BLaER1 (cell line): ENCODE measurements around the gene FBXO42.
"Not testable (repeated sequence)": the region's sequence is repeated elsewhere in the genome, so short reads cannot be mapped to it uniquely, and the experiment has no call there.

Experiments used
- H3K27ac ChIP-seq: shearing (Covaris generic); formaldehyde crosslinking; 2 replicates; pipeline ENCODE4 v1.8.1; 2022
- H3K27me3 ChIP-seq: shearing (Covaris generic); formaldehyde crosslinking; 2 replicates; pipeline ENCODE4 v1.8.1; 2022
- H3K36me3 ChIP-seq: shearing (Covaris generic); formaldehyde crosslinking; 2 replicates; pipeline ENCODE4 v1.8.1; 2022
- H3K4me1 ChIP-seq: shearing (Covaris generic); formaldehyde crosslinking; 2 replicates; pipeline ENCODE4 v1.8.1; 2022
- H3K4me2 ChIP-seq: shearing (Covaris generic); formaldehyde crosslinking; 2 replicates; pipeline ENCODE4 v1.8.1; 2022
- H3K4me3 ChIP-seq: shearing (Covaris generic); formaldehyde crosslinking; 2 replicates; pipeline ENCODE4 v1.8.1; 2022
- H3K9ac ChIP-seq: shearing (Covaris generic); formaldehyde crosslinking; 2 replicates; pipeline ENCODE4 v1.8.1; 2022
- H3K9me3 ChIP-seq: shearing (Covaris generic); formaldehyde crosslinking; 2 replicates; pipeline ENCODE4 v1.8.1; 2022
- H4K20me1 ChIP-seq: shearing (Covaris generic); formaldehyde crosslinking; 2 replicates; pipeline ENCODE4 v1.8.1; 2022
- Cebpa-rat ChIP-seq: shearing (Covaris generic); IDR thresholded peaks from 2 replicates; pipeline ENCODE4 v1.8.1; 2022

FBXO42 gene

DNA sequence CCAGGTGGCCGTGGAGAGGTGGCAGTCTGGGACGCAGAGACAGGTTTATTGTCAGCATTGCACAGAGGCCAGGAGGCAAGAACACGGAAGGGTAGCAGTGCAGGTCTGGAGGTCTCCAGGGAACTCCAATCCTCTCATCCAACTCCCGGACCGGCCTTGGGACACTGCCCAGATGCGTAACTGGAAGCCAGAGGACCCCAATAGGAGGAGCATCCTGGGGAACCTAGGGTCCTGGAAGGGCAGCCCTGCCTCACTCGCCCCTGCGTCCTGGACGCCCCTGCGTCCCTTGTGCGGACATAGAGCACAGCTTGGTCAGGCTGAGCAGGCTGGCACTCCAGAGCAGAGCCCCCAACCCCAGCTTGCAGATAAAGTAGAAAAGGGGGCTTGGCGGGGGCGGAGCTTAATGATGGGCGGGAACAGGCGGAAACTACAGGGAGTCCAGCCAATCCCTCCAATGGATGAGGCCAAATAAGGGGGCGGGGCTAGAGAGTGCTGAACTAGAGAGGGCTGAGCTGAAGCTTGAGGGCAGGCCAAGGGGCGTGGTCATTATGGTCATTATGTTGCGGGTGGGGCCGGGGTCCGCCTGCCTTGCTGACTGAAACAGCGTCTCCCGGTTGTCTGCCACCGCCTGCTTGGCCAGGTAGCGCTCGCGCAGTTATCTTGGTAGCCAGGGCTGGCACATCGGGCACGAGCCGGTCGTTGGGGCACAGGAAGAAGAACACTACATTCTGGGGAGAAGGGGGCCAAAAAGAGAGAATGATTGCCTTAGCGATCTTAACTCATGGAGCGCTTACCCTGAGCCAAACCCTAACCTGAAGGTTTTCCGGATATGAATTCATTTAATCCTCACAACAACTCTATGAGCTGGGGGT, 136.2 kb downstream of the FBXO42 start:
- Histone ChIP-seq H3K36me3 (no peaks in the 10 kb centered on the region), H3K9ac (no peak overlapping the region), H3K27ac (no peak overlapping the region), H3K4me1 (peaks cover 34% of the 10 kb centered on the region), H3K4me3 (peak overlapping the region; percentile 62; the same call in 1 of the 2 replicates), H3K4me2 (peak overlapping the region; percentile 86), H3K9me3 (no peaks in the 10 kb centered on the region), H4K20me1 (no peaks in the 10 kb centered on the region), H3K27me3 (0 out of 2 replicates have a peak, but pooled peaks cover 5% of the 10 kb centered on the region)
- no peak for TF ChIP-seq Cebpa-rat

DNA sequence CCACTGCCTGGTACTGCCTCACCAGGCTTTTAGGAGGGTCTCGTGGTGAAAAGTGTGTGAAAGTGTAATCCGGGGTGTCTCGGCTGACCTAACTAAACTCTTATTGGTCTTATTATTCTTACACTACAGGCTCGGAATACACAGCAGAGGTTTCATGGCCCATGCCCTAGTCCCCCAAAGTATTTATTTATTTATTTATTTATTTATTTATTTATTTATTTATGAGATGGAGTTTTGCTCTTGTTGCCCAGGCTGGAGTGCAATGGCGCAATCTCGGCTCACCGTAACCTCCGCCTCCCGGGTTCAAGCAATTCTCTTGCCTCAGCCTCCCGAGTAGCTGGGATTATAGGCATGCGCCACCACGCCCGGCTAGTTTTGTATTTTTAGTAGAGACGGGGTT, 137.0 kb downstream of the FBXO42 start:
- not testable (repeated sequence) for H4K20me1 ChIP-seq, H3K9ac ChIP-seq, H3K27ac ChIP-seq, H3K9me3 ChIP-seq, H3K27me3 ChIP-seq, H3K36me3 ChIP-seq, H3K4me3 ChIP-seq, H3K4me2 ChIP-seq
- peaks cover 32% of the 10 kb centered on the region for H3K4me1 ChIP-seq

DNA sequence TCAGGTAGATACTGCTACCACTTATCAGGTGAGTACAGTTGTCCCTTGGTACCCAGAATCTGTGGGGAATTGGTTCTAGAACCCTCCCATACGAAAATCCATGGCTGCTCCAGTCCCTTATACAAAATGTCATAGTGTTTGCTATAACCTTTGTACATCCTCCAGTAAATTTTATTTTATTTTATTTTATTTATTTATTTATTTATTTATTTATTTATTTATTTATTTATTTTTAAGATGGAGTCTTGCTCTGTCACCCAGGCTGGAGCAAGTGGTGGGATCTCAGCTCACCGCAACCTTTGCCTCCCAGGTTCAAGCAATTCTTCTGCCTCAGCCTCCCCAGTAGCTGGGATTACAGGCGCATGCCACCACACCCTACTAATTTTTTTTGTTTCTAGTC, 138.7 kb downstream of the FBXO42 start:
- not testable (repeated sequence) for H3K9me3 ChIP-seq, H3K27ac ChIP-seq, H3K9ac ChIP-seq, H3K4me3 ChIP-seq, H3K36me3 ChIP-seq, H3K27me3 ChIP-seq, H3K4me2 ChIP-seq, H4K20me1 ChIP-seq
- H3K4me1 ChIP-seq: peaks cover 35% of the 10 kb centered on the region

DNA sequence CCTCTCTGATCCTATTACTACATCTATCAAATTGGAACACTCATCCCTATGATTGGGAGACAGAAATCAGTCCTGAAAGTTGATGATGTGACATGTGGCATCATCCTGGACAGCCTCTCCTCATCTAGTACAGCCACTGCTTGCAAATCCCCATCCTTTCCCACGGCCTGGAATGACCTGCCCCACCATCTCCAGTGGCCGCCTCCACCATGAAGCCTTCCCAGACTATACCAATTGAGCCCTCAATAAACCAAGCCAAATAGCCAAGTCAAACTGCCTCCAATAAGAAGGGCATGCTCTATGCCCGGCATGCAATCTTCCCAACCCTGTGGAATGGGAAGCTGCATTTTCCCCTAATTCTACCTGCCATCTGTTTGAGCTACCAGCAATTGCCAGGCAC, 139.3 kb downstream of the FBXO42 start:
- Histone ChIP-seq H3K9me3 (no peaks in the 10 kb centered on the region), H3K4me2 (no peak overlapping the region), H4K20me1 (no peaks in the 10 kb centered on the region), H3K27ac (no peak overlapping the region), H3K27me3 (0 out of 2 replicates have a peak, but pooled peaks cover 5% of the 10 kb centered on the region), H3K4me1 (peaks cover 41% of the 10 kb centered on the region), H3K9ac (no peak overlapping the region), H3K36me3 (no peaks in the 10 kb centered on the region), H3K4me3 (no peak overlapping the region)
- no peak for TF ChIP-seq Cebpa-rat

DNA sequence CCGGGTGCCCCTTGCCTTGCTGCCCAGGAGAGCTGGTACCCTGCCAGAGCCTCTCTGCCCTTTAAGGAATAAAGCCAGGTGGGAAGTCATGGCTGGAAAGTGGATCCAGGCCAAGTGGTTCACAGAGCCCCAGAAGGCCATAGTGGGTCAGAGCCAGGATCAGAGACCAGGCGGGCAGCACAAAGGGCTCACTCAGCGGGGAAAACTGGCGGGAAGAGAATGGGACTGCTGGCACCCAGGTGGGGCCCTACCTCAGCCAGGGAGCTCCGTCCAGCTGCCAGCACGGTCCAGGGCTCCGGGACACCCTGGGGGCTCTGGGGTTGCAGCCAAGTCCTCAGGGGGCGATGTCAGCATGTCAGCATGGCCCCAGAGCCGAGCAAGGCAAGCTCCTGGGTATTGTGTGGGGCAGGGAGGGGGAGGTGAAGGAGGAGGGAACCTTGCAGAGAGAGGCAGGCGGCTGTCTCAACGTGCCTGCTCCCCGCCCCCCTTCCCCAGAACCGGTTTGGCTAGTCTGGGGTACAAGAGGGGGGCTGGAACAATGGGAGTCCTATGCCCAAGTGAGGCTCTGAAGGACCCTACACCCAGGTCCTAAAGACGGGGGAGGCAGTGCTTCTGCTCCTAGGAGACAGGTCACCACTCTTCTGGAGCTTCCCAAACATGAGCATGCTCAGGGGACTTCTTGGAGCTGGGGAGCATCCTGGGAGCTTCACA, 139.9 kb downstream of the FBXO42 start, which contains the start of gene ARHGEF19:
Gene ARHGEF19 (minus strand): TSS at position 402 of the 711 bp plus-strand sequence. CDS start 3,598 bp downstream, outside the sequence.
- TF ChIP-seq Cebpa-rat: no peak
- no peaks in the 10 kb centered on the region for H4K20me1 ChIP-seq
- H3K9me3 ChIP-seq: no peaks in the 10 kb centered on the region
- H3K4me3 ChIP-seq: no peak within 1 kb of the TSS
- 0 out of 2 replicates have a peak, but pooled peaks cover 5% of the 10 kb centered on the region for H3K27me3 ChIP-seq
- no peaks in the 10 kb centered on the region for H3K36me3 ChIP-seq
- H3K4me1 ChIP-seq: peaks cover 42% of the 10 kb centered on the region
- H3K27ac ChIP-seq: no peak within 1 kb of the TSS
- H3K4me2 ChIP-seq: peak within 1 kb of the TSS; percentile 34
- no peak within 1 kb of the TSS for H3K9ac ChIP-seq

DNA sequence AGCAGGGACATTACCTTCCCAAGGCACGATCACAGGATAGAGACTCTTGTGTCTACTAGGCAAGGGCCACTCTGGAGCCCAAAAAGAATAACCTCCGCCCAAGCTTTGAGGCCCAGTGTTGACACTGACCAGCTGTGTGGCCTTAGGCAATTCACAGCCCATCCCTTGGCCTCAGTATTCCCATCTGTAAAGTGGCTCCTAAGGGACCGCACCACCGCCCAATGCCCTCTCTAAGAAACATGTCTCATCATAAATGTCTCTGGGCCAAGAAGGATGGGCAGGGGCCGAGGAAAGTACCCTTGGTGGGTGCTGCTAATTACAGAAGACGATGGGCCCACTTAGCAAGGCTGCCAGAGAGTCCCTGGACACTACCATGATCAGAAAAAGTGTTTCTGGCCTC, 140.5 kb downstream of the FBXO42 start:
- TF ChIP-seq Cebpa-rat: no peak
- Histone ChIP-seq H3K9me3 (no peaks in the 10 kb centered on the region), H3K27me3 (0 out of 2 replicates have a peak, but pooled peaks cover 5% of the 10 kb centered on the region), H3K4me2 (no peak overlapping the region; the same call in 1 of the 2 replicates), H4K20me1 (no peaks in the 10 kb centered on the region), H3K4me1 (peaks cover 43% of the 10 kb centered on the region), H3K27ac (no peak overlapping the region), H3K36me3 (no peaks in the 10 kb centered on the region), H3K9ac (no peak overlapping the region), H3K4me3 (no peak overlapping the region)

DNA sequence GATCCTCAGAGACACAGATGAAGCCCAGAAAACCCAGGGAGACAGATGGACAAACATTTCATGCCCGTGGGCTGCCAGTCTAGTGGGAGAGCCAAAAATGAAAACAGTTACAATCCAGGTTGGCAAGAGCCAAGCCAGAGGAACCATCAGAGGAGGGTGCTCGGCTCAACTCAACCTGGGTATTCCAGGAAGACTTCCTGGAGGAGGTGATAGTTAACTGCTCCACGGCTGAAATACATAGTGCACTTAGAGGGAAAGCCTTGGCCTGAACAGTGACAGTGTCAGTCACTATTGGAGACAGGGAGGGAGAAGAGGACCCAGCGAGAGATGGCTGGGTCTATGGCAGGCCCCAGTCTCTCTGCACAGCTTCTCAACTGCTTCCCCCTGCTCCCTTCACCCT, 141.7 kb downstream of the FBXO42 start:
- Histone ChIP-seq H3K9ac (peak overlapping the region; percentile 1; the same call in 1 of the 2 replicates), H3K4me2 (no peak overlapping the region), H3K4me3 (no peak overlapping the region), H3K4me1 (peaks cover 39% of the 10 kb centered on the region), H3K27me3 (0 out of 2 replicates have a peak, but pooled peaks cover under 1% of the 10 kb centered on the region), H4K20me1 (no peaks in the 10 kb centered on the region), H3K36me3 (no peaks in the 10 kb centered on the region), H3K9me3 (no peaks in the 10 kb centered on the region), H3K27ac (no peak overlapping the region)
- no peak for TF ChIP-seq Cebpa-rat

DNA sequence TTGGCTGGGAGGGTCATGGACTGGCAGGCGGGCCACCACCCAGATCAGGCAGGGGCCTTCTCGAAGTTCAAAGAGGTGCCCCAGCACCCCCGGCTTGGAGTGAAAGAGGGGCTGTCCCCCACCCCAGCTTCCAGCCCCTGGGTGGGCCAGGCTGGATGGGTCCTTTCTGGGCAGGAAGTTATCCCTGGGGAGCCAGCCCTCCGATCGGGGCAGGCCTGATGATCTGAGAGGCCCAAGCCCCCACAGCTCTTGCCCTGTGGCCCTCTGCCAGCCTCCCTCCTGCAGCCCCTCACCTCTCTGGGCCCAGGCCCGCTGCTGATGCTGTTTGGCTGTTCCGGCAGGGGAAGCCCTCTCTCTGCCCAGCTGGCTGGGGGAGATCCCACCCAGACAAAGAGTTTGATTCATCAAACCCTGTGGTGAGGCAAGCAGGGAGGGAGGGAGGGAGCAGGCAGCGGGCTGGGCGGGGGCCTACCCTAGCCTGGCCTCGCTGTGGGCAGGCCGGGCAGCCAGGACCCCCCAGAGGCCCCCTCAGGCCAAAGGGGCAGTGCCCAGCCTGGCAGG, 142.4 kb downstream of the FBXO42 start:
- no peak overlapping the region for H3K4me2 ChIP-seq
- peaks cover 44% of the 10 kb centered on the region for H3K4me1 ChIP-seq
- H3K4me3 ChIP-seq: no peak overlapping the region
- no peak for TF ChIP-seq Cebpa-rat
- H3K9ac ChIP-seq: peak overlapping the region; percentile 19; the same call in 1 of the 2 replicates
- no peaks in the 10 kb centered on the region for H3K36me3 ChIP-seq
- H3K9me3 ChIP-seq: no peaks in the 10 kb centered on the region
- no peaks in the 10 kb centered on the region for H4K20me1 ChIP-seq
- no peaks in the 10 kb centered on the region for H3K27me3 ChIP-seq
- H3K27ac ChIP-seq: no peak overlapping the region

DNA sequence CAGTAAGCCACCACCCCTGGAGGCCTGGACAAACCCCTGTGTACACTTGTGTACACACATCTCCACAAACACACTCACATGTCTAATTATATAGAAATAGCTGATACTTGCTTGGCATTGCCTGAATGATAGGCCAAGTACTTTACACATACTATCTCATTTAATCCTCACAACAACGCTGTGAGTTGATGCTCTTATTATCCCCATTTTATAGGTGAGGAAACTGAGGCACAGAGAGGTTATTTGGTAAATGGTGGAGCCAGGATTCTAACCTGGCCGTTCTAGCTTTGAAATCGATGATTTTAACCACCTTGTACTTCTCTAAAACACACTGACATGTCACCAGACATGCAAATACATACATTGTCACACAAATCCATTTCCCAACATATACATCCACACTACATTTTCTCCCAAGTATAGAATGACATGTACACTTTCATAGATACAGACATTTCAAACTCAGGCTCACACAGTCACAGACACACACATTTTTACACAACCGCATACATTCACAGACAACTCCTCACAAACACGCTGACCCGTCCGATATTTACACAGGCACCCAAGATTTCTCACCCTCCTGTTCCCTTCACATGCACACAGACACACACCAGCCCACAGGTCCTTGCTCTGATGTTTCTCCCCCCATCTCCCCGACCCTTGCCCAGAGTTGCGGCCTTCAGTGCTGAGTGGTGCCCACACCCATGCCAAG, 143.0 kb downstream of the FBXO42 start:
- Histone ChIP-seq H3K4me1 (peaks cover 44% of the 10 kb centered on the region), H3K36me3 (peaks cover 4% of the 10 kb centered on the region; the same call in 1 of the 2 replicates), H4K20me1 (no peaks in the 10 kb centered on the region), H3K27me3 (no peaks in the 10 kb centered on the region), H3K4me2 (peak overlapping the region; percentile 80; the same call in 1 of the 2 replicates), H3K27ac (no peak overlapping the region), H3K9ac (0 out of 2 replicates have a peak overlapping the region, but pooled peaks have one; percentile 19), H3K4me3 (no peak overlapping the region), H3K9me3 (no peaks in the 10 kb centered on the region)
- no peak for TF ChIP-seq Cebpa-rat
